Measurements from ENCODE around the gene HFM1. TPM values are rescaled to one million over a fixed set of nuclear protein-coding genes. Genes with fewer than 3 reads are reported as not detected.

HFM1 gene
- total and polyA plus RNA-seq, 9 donors, result 2.9 to 17.2 (median 7.8) TPM

GRCh38 chr1:91412371-91412770 is 7.7 kb upstream of the HFM1 start:
- Histone ChIP-seq H3K9me3 (no peaks in the 10 kb centered on the region), H3K4me3 (no peak overlapping the region), H3K36me3 (no peaks in the 10 kb centered on the region), H3K27ac (no peak overlapping the region), H3K27me3 (no peaks in the 10 kb centered on the region), H3K4me1 (ENCODE audit: insufficient read depth) (no peaks in the 10 kb centered on the region)
- intact Hi-C loops (cut with DNase I), result no loop called here
- DNase-seq, result no peak
- no peak for TF ChIP-seq CTCF (IDR thresholded peaks at IDR 0.05)
- no peak for TF ChIP-seq POLR2A (IDR thresholded peaks at IDR 0.05)
- TF ChIP-seq EP300 (IDR thresholded peaks at IDR 0.05), result no peak

- no peak for DNase-seq
- no peaks in the 10 kb centered on the region for H3K27me3 ChIP-seq
- WGBS, 3 donors, result 60 to 68% (median 66%) methylated on average over 7 of the region's 7 CpGs
- no peaks in the 10 kb centered on the region for H3K4me1 ChIP-seq (ENCODE audit: insufficient read depth)
- H3K27ac ChIP-seq, result no peak overlapping the region
- H3K36me3 ChIP-seq, result no peaks in the 10 kb centered on the region
- no peaks in the 10 kb centered on the region for H3K9me3 ChIP-seq
- intact Hi-C loops (cut with DNase I), result loop anchor here in 2 of 4 donors (10.0 kb wide), 2 partner anchors 98 to 122 kb away; partner anchors contain the start of gene CDC7 (in 1 of the 2)
- no peak overlapping the region for H3K4me3 ChIP-seq
- no peak for TF ChIP-seq POLR2A (IDR thresholded peaks at IDR 0.05)
- TF ChIP-seq EP300 (IDR thresholded peaks at IDR 0.05), result no peak
- TF ChIP-seq CTCF (IDR thresholded peaks at IDR 0.05), result no peak
These were observed 2.2 kb upstream of the HFM1 start for GRCh38 chr1:91406773-91407389.

GRCh38 chr1:91402023-91402422 is 2.6 kb downstream of the HFM1 start:
- intact Hi-C loops (cut with DNase I), result loop anchor here in 2 of 4 donors (10.0 kb wide), 2 partner anchors 103 to 117 kb away; partner anchors contain the start of gene CDC7 (in 1 of the 2)
- Histone ChIP-seq H3K4me1 (ENCODE audit: insufficient read depth) (no peaks in the 10 kb centered on the region), H3K27me3 (no peaks in the 10 kb centered on the region), H3K36me3 (no peaks in the 10 kb centered on the region), H3K27ac (peak overlapping the region in 1 of 2 donors; percentile 24), H3K9me3 (no peaks in the 10 kb centered on the region), H3K4me3 (no peak overlapping the region)
- TF ChIP-seq CTCF (IDR thresholded peaks at IDR 0.05), result peak in 2 of 3 donors; percentile 24 to 39
- TF ChIP-seq POLR2A (IDR thresholded peaks at IDR 0.05), result no peak
- TF ChIP-seq EP300 (IDR thresholded peaks at IDR 0.05), result no peak
- DNase-seq, result no peak
- 19 to 24% (median 21%) methylated on average over 3 of the region's 3 CpGs for WGBS, 3 donors

- Histone ChIP-seq H3K27me3 (no peaks in the 10 kb centered on the region), H3K4me1 (ENCODE audit: insufficient read depth) (no peaks in the 10 kb centered on the region), H3K27ac (no peak overlapping the region), H3K36me3 (no peaks in the 10 kb centered on the region), H3K9me3 (no peaks in the 10 kb centered on the region), H3K4me3 (no peak overlapping the region)
- TF ChIP-seq CTCF (IDR thresholded peaks at IDR 0.05) (no peak), EP300 (IDR thresholded peaks at IDR 0.05) (no peak), POLR2A (IDR thresholded peaks at IDR 0.05) (no peak)
- DNase-seq, result no peak
- intact Hi-C loops (cut with DNase I), result loop anchor here in 2 of 4 donors (10.0 kb wide), 2 partner anchors 105 to 115 kb away; partner anchors contain the start of gene CDC7 (in 1 of the 2)
- WGBS, 3 donors, result 86 to 91% (median 89%) methylated on average over 6 of the region's 6 CpGs
These were observed 4.4 kb downstream of the HFM1 start for GRCh38 chr1:91400133-91400725.
